Spleen (tissue), 7 donors: Measurements from ENCODE around the gene IFNA16.

ENCODE experiments used
- POLR2A ChIP-seq, 3 donors: fragments of 450-650 bp; IDR thresholded peaks; one replicate each; pipeline ENCODE4 v1.5.1; 2017; ENCODE audit warnings: antibody characterized with exemption in 3 of 3, mild to moderate bottlenecking in 1 of 3
- POLR2AphosphoS5 ChIP-seq, 3 donors: sonication (generic); formaldehyde crosslinking; IDR thresholded peaks; one replicate each; pipeline ENCODE4 v1.5.1; 2017; ENCODE audit warnings: antibody characterized with exemption in 3 of 3
- TF ChIP-seq, protein P1 (sequence below), 11 experiments: fragments of 200-600 bp in 7 of 11; fragments of 450-650 bp in 4 of 11; sonication (generic) in 4 of 11; IDR thresholded peaks in 8 of 11; conservative IDR thresholded peaks in 3 of 11; 1 replicate in 7 of 11; 2 replicates in 4 of 11; pipeline versions ENCODE4 v1.4.0 to v1.8.0; 2016 to 2021; ENCODE audit warnings: antibody characterized with exemption in 11 of 11, inconsistent platforms in 4 of 11, mild to moderate bottlenecking in 1 of 11
- donor health status: DM: no; HTN: no; CAD: no; lungs with moderate emphysema.
- donor health status: DM: no; HTN: no; CAD: no.
- donor health status: DM: no; HTN: no; CAD: no.

DNA sequence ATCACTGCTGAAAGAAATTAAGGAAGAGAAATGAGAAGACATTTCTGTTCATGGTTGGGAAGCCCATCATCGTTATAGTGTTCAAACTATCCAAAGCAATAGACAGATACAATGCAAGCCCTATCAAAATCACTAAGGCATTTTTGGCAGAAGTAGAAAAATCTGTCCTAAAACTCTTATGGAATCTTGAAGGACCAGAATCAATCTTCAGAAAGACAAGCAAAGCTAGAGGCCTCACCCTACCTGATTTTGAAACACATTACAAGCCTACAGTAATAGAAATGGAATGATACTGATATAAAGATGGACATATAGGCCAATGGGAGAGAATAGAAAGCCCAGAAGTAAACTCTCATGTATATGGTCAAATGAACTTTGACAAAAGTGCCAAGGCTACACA is 45.8 kb downstream of the IFNA16 start:
- TF ChIP-seq POLR2A (IDR thresholded peaks at IDR 0.05) (no peak), POLR2AphosphoS5 (IDR thresholded peaks at IDR 0.05) (no peak)
- TF ChIP-seq, protein P1, sequence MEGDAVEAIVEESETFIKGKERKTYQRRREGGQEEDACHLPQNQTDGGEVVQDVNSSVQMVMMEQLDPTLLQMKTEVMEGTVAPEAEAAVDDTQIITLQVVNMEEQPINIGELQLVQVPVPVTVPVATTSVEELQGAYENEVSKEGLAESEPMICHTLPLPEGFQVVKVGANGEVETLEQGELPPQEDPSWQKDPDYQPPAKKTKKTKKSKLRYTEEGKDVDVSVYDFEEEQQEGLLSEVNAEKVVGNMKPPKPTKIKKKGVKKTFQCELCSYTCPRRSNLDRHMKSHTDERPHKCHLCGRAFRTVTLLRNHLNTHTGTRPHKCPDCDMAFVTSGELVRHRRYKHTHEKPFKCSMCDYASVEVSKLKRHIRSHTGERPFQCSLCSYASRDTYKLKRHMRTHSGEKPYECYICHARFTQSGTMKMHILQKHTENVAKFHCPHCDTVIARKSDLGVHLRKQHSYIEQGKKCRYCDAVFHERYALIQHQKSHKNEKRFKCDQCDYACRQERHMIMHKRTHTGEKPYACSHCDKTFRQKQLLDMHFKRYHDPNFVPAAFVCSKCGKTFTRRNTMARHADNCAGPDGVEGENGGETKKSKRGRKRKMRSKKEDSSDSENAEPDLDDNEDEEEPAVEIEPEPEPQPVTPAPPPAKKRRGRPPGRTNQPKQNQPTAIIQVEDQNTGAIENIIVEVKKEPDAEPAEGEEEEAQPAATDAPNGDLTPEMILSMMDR (IDR thresholded peaks at IDR 0.05 in 8 of 11, conservative IDR thresholded peaks at IDR 0.05 in 3 of 11), result no peak
